Hippocampal formation (tissue), 2 donors: ENCODE results near the gene RPP38.
A peak's percentile ranks its signal among the peaks of the same experiment; 100 is the strongest.

ENCODE experiments used
- DNase-seq, 2 donors: peaks; one replicate each; lab custom pipeline; 2025; lab: John Stamatoyannopoulos, UW

RPP38 gene, protein sequence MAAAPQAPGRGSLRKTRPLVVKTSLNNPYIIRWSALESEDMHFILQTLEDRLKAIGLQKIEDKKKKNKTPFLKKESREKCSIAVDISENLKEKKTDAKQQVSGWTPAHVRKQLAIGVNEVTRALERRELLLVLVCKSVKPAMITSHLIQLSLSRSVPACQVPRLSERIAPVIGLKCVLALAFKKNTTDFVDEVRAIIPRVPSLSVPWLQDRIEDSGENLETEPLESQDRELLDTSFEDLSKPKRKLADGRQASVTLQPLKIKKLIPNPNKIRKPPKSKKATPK

DNA sequence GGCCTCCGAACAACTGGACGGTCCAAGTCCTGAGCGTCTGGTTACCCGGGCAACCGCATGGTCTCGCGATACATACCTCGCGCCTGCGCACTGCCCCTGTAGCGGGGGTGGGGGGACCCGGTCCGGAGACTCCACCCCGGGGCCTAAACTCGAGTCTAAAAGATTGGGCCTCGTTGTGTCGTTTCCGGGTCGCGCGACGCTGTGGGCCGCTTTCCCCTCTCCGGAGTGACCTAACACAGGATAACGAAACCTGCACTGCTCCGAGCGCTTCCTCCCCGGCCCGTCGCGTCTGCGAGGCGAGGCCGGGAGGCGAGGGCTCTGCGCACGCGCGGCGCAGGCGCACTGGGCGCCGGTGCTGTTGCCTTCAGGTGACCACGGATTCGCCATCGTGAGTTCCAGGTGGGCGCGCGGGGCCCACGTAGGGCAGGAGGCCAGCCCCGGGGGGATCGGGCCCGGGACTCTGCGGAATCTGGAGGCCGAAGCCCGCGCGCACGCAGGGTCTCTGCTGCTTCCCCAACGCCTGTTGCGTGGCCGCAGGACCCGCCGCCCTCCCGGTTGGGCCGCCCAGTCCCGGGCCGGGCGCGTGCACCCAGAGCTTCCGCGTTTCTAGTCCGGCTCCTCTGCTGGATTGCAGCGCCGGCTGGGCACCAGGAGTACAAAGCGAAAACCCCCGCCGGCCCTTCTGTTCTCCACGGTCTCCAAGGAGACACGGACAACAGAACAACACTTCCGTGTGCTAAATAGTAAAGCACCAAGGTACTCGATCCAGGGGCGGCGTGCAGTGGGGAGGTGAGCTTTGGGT, at the start of gene RPP38:
Gene RPP38 (plus strand): TSS at position 345 of the 802 bp plus-strand sequence. CDS start 5,960 bp downstream, outside the sequence.
- DNase-seq = peak; percentile 91 to 93

DNA sequence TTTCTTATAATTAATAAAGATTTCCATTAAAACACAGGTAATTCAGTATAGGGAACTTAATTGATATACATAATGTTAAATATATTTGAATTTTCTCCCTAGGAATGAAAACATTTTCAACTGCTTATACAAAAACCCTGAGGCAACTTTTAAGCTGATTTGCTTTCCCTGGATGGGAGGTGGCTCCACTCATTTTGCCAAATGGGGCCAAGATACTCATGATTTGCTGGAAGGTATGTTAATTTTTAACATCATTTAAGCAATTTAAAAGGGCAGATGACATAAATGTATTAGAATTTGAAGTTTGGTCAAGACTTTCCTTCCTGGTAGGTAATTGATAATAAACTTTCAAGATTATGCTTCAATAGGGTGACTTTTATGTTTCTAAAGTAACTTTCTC, 47.6 kb upstream of the RPP38 start:
- no peak for DNase-seq

GRCh38 chr10:15052121-15052520, 45.0 kb upstream of the RPP38 start:
- no peak for DNase-seq

- no peak for DNase-seq
These were observed 44.1 kb upstream of the RPP38 start for GRCh38 chr10:15053061-15053460.

DNA sequence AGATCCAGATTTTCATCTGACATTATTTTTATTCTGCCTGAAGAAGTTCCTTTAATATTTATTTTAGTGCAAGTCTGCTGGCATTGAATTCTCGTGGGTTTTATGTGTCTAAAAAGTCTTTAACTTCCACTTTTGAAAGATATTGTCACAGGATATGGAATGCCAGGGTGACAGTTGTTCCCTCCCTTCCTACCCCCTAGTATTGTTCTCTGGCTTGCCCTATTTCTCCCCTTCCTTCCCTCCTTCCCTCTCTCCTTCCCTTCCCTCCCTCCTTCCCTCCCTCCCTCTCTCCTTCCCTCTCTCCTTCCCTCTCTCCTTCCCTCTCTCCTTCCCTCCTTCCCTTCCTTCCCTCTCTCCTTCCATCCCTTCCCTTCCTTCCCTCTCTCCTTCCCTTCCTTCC, 38.5 kb upstream of the RPP38 start:
- DNase-seq = no peak

- DNase-seq = no peak
These were observed 37.2 kb upstream of the RPP38 start for GRCh38 chr10:15059914-15060313.

GRCh38 chr10:15060638-15061037, 36.5 kb upstream of the RPP38 start:
- DNase-seq = no peak

GRCh38 chr10:15067154-15067553, 30.0 kb upstream of the RPP38 start:
- DNase-seq = no peak

DNA sequence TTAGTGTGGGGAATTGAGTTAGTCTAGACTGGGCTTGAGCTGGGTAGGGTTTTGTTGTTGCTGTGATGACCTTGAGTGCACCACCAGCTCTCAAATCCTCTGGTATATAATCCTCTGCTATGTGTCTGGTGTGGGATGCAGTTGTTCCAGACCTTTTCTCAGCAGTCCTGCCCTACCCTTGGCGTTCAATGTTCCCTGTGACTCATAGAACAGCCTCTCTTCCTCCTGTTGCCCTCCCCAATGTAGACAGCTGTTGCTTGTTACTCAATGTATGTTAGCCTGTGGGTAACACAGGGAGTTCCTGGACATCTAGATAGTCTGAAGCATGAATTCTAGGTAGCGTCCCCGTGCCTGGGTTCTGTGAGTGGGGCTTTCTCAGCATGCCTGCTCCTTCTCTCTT, 28.4 kb upstream of the RPP38 start:
- DNase-seq = no peak

DNA sequence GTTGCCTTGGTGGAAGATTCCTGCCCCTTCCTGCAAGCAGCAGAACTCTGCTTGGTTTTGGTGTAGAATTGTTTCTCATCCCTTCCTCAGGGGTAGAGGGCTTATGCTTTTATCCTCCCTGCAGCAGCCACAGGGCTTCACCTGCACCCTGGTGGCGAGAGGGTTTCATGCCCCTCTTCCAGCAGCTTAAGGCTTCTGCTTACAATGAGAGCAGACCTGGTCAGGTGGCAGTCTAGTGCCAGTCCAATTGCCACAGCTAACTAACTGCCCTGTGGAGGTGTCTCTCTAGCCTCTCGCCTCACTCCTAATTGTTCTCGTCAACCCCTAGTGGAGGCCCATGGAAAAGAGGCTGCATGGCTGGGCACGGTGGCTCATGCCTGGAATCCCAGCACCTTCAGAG, 27.9 kb upstream of the RPP38 start:
- no peak for DNase-seq

DNA sequence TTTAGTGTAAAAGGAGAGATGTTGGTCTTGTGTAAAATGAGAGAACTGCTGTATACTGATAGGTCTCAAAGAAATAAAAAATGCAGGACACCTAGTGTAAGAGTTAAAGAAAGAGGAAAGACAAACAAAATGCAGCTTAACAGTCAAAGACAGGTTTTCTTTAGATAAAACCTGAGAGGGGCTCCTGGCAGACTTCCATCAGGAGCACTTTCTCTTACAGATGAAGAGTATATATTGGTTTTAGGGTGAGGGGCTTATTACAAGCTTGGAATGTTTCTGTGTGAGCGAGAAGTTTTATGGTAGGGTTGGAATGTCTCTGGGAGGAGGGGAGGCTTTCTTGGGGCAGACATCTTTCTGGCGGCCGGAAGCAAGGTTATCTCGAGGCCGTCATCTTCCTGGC, 24.8 kb upstream of the RPP38 start:
- DNase-seq = no peak

GRCh38 chr10:15075421-15075820, 21.7 kb upstream of the RPP38 start:
- DNase-seq = no peak

- no peak for DNase-seq
These were observed 13.3 kb upstream of the RPP38 start for GRCh38 chr10:15083674-15084501.

DNA sequence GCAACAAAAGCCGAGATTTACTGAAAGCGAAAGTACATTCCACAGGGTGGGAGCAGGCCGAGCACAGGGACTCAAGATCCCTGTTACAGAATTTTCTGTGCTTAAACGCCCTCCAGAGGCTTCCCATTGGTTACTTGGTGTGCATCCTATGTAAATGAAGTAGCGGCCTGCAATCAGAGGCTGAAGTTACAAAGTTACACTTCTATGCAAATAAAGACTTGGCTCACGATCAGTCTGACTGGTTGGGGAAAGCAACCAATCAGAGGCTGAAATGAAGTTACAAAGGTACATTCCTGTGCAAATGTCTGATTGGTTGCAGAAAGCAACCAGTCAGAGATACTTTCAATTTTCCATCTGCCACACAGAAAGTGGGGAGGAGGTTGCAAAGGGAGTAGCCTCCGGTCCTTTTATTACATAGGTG, 12.6 kb upstream of the RPP38 start:
- DNase-seq = peak; percentile 11 to 66

GRCh38 chr10:15088428-15089261, 8.5 kb upstream of the RPP38 start, which contains the start of gene ACBD7:
TSS of gene ACBD7 (minus strand) at chr10:15088776. CDS start at chr10:15088728, 48 bp downstream.
- peak; percentile 61 for DNase-seq

DNA sequence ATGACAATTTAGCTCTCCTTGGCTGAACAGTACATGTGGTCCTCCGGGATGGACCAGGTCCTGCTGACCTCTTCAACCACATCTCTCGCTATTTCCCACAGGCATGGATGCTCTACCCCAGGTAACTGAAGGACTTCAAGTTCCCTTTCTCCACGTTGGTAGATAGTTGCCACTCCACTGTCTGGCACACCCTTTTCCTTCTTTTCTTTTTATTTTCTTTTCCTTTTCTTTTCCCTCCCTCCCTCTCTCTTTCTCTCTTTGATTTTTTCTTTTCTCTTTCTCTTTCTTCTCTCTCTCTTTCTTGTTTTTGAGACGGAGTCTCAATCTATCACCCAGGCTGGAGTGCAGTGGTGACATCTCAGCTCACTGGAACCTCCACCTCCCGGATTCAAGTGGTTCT, 5.7 kb upstream of the RPP38 start:
- DNase-seq = no peak

DNA sequence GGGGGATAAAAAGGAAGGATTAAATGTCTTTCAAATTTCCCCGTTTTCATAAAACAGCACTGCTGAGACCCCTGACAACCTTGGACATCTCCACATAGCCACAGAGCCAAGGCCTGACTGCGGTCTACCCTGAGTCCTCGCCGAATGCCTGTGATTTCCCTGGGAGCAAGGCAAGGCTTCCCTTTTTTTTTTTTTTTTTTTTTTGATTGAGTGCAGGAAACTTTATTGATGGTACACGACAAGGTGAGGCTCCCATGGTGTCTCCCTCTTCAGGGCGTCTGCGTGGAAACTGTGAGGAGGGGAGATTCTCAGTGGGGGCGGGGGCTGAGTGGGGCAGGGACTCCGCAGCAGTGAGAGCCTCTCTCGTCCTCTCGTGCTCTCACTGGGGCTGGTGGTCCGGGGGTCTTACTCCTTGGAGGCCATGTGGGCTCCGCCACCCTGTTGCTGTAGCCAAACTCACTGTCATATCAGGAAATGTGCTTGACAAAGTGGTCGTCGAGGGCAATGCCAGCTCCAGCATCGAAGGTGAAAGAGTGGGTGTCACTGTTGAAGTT, 4.2 kb upstream of the RPP38 start:
- DNase-seq = no peak

DNA sequence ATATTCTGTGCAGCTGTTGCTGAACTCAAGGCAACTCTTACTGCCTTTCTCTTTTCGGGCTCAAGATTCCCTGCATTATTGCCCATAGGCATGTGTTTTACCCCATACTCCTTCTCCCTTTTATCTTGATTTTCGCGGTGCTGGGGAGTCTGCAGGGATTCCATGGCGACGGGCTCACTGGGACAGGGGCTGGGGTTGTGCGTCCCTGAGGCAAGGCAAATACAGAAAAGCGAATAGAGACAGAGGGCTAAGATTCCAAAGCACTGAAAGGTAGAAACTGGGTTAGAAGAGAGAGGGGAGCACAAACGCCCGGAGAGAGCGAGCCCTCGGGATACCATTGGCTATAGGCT, 519 bp upstream of the RPP38 start:
- DNase-seq = no peak

- DNase-seq = no peak
These were observed 2.7 kb downstream of the RPP38 start for GRCh38 chr10:15099886-15100285.

DNA sequence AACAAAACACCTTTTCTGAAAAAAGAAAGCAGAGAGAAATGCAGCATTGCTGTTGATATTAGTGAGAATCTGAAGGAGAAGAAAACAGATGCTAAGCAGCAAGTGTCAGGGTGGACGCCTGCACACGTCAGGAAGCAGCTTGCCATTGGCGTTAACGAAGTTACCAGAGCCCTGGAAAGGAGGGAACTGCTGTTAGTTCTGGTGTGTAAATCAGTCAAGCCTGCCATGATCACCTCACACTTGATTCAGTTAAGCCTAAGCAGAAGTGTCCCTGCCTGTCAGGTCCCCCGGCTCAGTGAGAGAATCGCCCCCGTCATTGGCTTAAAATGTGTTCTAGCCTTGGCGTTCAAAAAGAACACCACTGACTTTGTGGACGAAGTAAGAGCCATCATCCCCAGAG, 6.4 kb downstream of the RPP38 start:
- no peak for DNase-seq

GRCh38 chr10:15106352-15107013, 9.3 kb downstream of the RPP38 start:
- DNase-seq = peak; percentile 23 to 47
